Tibial artery (tissue), 4 donors: Measurements from ENCODE around the gene RFX1.

ENCODE experiments used
- DNase-seq, 2 donors: peaks; one replicate each; pipeline ENCODE4 v3.0.0-alpha.2; 2019
- H3K27ac ChIP-seq, 2 donors: fragments of 200-600 bp; sonication (generic) in 1 of 2; 1 replicate in 1 of 2; 2 replicates in 1 of 2; pipeline ENCODE4 v1.5.1; 2018 to 2019; ENCODE audit warnings: mild to moderate bottlenecking in 1 of 2
- H3K27me3 ChIP-seq, 2 donors: fragments of 200-600 bp; sonication (generic) in 1 of 2; one replicate each; pipeline versions ENCODE4 v1.5.1 to v1.6.0; 2016 to 2019
- H3K36me3 ChIP-seq, 3 donors: fragments of 200-600 bp; sonication (generic) in 2 of 3; one replicate each; pipeline ENCODE4 v1.5.1; 2016 to 2019; ENCODE audit warnings: mild to moderate bottlenecking in 2 of 3
- H3K4me1 ChIP-seq, 4 donors: fragments of 200-600 bp; sonication (generic) in 2 of 4; 1 replicate in 3 of 4; 2 replicates in 1 of 4; pipeline ENCODE4 v1.5.1; 2016 to 2019
- H3K4me3 ChIP-seq, 2 donors: fragments of 200-600 bp; sonication (generic) in 1 of 2; 1 replicate in 1 of 2; 2 replicates in 1 of 2; pipeline ENCODE4 v1.5.1; 2018 to 2019; ENCODE audit warnings: mild to moderate bottlenecking in 2 of 2
- H3K9me3 ChIP-seq, 3 donors: fragments of 200-600 bp; sonication (generic) in 1 of 3; one replicate each; pipeline ENCODE4 v1.5.1; 2016 to 2019
- intact Hi-C: fragments of 100-400 bp; cut with DNase I; formaldehyde crosslinking; loops from one replicate; pipeline ENCODE4 v1.15.0; 2023; ENCODE audit warnings: low total_unique reads
- TF ChIP-seq, protein P1 (sequence below), 2 experiments: fragments of 200-600 bp in 1 of 2; fragments of 450-650 bp in 1 of 2; IDR thresholded peaks; one replicate each; pipeline ENCODE4 v1.5.1; 2017 to 2019; ENCODE audit warnings: antibody characterized with exemption in 2 of 2, mild to moderate bottlenecking in 1 of 2, moderate library complexity in 1 of 2

RFX1 gene

DNA sequence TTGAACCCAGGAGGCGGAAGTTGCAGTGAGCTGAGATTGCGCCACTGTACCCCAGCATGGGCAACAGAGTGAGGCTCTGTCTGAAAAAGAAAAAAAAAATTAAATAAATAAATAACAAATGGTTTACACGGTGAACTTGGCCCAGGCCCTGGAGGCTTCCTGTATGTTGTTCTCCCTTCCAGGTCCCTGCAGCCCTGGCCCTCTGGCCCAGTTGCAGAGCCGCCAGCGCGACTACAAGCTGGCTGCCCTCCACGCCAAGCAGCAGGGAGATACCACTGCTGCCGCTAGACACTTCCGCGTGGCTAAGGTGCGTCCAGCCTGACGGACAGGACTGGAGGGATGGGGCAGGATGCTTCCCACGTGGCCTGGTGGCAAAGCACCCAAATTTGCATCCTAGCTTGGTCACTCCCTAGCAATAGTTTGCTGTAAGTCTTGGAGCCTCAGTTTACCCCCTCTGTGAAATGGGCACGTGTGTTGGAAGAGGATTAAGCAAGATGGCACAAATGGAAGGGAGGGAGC, 88.2 kb downstream of the RFX1 start:
- peaks cover 69 to 100% (median 85%) of the 10 kb centered on the region in 3 donors for H3K36me3 ChIP-seq

DNA sequence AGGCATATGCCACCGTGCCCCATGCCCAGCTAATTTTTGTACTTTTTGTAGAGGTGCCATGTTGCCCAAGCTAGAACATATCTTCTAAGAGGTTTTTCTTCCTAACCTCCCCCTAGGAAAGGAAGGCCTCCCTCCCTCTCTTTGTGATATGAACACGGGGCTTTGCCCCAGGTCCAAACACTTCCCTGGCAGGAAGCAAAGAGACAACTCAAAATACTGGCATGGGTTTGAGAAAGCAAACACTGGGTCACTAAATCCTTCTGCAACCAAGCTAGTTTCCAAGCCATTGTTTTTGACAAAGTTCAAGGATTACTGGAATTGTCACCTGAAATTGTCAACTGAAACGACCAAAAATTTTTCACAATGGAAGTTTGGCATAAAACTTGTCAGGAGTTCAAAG, 91.3 kb downstream of the RFX1 start:
- no peaks in the 10 kb centered on the region for H3K9me3 ChIP-seq
- H3K36me3 ChIP-seq = peaks cover 54 to 98% (median 76%) of the 10 kb centered on the region in 3 donors
- DNase-seq = no peak
- no peak overlapping the region for H3K4me3 ChIP-seq
- TF ChIP-seq, protein P1, sequence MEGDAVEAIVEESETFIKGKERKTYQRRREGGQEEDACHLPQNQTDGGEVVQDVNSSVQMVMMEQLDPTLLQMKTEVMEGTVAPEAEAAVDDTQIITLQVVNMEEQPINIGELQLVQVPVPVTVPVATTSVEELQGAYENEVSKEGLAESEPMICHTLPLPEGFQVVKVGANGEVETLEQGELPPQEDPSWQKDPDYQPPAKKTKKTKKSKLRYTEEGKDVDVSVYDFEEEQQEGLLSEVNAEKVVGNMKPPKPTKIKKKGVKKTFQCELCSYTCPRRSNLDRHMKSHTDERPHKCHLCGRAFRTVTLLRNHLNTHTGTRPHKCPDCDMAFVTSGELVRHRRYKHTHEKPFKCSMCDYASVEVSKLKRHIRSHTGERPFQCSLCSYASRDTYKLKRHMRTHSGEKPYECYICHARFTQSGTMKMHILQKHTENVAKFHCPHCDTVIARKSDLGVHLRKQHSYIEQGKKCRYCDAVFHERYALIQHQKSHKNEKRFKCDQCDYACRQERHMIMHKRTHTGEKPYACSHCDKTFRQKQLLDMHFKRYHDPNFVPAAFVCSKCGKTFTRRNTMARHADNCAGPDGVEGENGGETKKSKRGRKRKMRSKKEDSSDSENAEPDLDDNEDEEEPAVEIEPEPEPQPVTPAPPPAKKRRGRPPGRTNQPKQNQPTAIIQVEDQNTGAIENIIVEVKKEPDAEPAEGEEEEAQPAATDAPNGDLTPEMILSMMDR (IDR thresholded peaks at IDR 0.05) = no peak
- H3K4me1 ChIP-seq = no peaks in the 10 kb centered on the region
- no peak overlapping the region for H3K27ac ChIP-seq
- intact Hi-C loops = no loop called here
- H3K27me3 ChIP-seq = no peaks in the 10 kb centered on the region

More for the DNA sequence above, 88.2 kb downstream of the RFX1 start:
- DNase-seq = no peak
- TF ChIP-seq, protein P1 (IDR thresholded peaks at IDR 0.05) = no peak
- intact Hi-C loops = no loop called here
- H3K4me1 ChIP-seq = no peaks in the 10 kb centered on the region
- H3K27me3 ChIP-seq = no peaks in the 10 kb centered on the region
- H3K9me3 ChIP-seq = no peaks in the 10 kb centered on the region
- no peak overlapping the region for H3K27ac ChIP-seq
- no peak overlapping the region for H3K4me3 ChIP-seq

DNA sequence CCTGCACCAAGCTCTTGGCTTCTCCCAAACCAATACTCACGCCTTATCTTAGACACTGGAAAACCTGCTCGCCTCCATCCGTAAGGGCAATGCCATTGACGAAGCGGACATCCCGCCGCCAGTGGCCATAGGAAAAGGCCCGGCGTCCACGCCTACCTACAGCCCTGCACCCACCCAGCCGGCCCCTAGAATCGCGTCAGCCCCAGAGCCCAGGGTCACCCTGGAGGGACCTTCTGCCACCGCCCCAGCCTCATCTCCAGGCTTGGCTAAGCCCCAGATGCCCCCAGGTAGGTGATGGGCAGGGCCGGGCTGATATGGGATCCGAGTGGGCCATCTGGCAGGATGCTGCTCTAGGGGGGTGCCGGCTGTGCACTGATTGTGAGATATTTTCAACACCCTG, 92.8 kb downstream of the RFX1 start:
- TF ChIP-seq, protein P1 (IDR thresholded peaks at IDR 0.05) = no peak

More for the DNA sequence above, 92.8 kb downstream of the RFX1 start:
- Histone ChIP-seq H3K36me3 (peaks cover 41 to 90% (median 67%) of the 10 kb centered on the region in 3 donors), H3K27ac (no peak overlapping the region), H3K9me3 (no peaks in the 10 kb centered on the region), H3K4me1 (no peaks in the 10 kb centered on the region), H3K4me3 (no peak overlapping the region), H3K27me3 (no peaks in the 10 kb centered on the region)
- DNase-seq = no peak
- intact Hi-C loops = no loop called here
